ENCODE measurements around the gene AUTS2.

DNA sequence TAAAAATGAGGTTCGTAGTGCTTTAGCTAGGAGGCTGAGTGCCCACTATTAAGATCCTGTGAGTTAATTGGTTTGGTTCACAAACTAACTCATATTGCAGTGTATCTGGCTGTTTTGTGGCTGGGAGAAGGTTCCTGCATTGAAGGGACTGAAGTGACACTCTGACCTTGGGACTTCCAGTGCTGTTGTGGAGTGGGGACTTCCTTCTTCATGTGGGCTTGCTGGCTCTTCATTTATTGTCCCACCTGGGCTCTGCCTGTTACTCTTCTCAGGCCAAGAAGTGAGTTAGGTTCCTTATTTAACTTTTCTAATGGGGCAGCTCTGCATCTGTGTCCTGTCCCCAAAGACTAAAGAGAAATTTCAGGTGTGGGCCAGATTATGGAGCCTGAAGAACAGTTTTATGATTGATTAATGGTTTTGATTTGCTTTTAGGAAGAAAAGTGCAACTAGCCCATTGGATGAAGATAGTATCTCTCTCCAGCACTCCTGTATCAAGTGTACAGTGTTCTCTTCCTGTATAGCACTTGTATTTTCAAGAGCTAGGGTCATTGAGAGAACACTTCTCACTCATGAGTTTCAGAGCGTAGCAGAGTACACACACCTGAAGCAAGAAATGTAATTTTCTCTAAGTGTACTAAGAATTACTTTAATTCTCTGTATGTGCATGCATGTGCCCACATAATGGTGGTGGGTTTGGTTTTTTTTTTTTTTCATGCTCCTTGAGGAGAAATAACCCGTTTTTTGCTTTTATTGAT is 54.8 kb downstream of the AUTS2 start:
- TF ChIP-seq CTCF (conservative IDR thresholded peaks at IDR 0.05 in 1 of 2, IDR thresholded peaks at IDR 0.05 in 1 of 2; ENCODE audit: low read depth in 1 of 2, low read length in 2 of 2): no peak
- no peak for TF ChIP-seq EZH2 (IDR thresholded peaks at IDR 0.05; ENCODE audit: low read length, missing control alignments)
